IPS-20b (cell line): ENCODE results near the gene EXOC4.

ENCODE experiments used
- H3K27ac ChIP-seq: one replicate; pipeline ENCODE4 v1.5.1; 2013; ENCODE audit warnings: low read length
- H3K27me3 ChIP-seq: 2 replicates; pipeline ENCODE4 v1.6.1; 2013; ENCODE audit warnings: mild to moderate bottlenecking, low read length, inconsistent platforms; ENCODE audit not compliant: insufficient read depth
- H3K36me3 ChIP-seq: 2 replicates; pipeline ENCODE4 v1.6.1; 2013; ENCODE audit warnings: low read depth, mild to moderate bottlenecking, inconsistent platforms, low read length, moderate library complexity; ENCODE audit not compliant: insufficient read depth
- H3K4me1 ChIP-seq: 2 replicates; pipeline ENCODE4 v1.6.1; 2013; ENCODE audit warnings: mild to moderate bottlenecking, control low read depth, inconsistent platforms, low read length, moderate library complexity; ENCODE audit not compliant: insufficient read depth
- H3K4me3 ChIP-seq: 2 replicates; pipeline ENCODE4 v1.5.1; 2013; ENCODE audit warnings: mild to moderate bottlenecking, low read length, inconsistent platforms
- H3K9ac ChIP-seq: 2 replicates; pipeline ENCODE4 v1.6.1; 2013; ENCODE audit warnings: low read depth, mild to moderate bottlenecking, inconsistent platforms, low read length, moderate library complexity
- H3K9me3 ChIP-seq: 2 replicates; pipeline ENCODE4 v1.6.1; 2013; ENCODE audit warnings: mild to moderate bottlenecking, low read depth, low read length, inconsistent platforms; ENCODE audit not compliant: insufficient read depth

Gene EXOC4

GRCh38 chr7:133364959-133365690 lies 112.2 kb downstream of the EXOC4 start:
- no peaks in the 10 kb centered on the region for H3K9me3 ChIP-seq
- peaks cover 7% of the 10 kb centered on the region for H3K4me1 ChIP-seq
- no peak overlapping the region for H3K4me3 ChIP-seq
- no peaks in the 10 kb centered on the region for H3K27me3 ChIP-seq
- H3K36me3 ChIP-seq = no peaks in the 10 kb centered on the region; the same call in 1 of the 2 replicates
- H3K9ac ChIP-seq = no peak overlapping the region
- no peak overlapping the region for H3K27ac ChIP-seq

- Histone ChIP-seq H3K36me3 (no peaks in the 10 kb centered on the region), H3K4me1 (peaks cover 10% of the 10 kb centered on the region), H3K27ac (no peak overlapping the region)
These were observed 113.0 kb downstream of the EXOC4 start for GRCh38 chr7:133365917-133366316.

GRCh38 chr7:133367561-133367960 lies 114.7 kb downstream of the EXOC4 start:
- peaks cover 12% of the 10 kb centered on the region for H3K4me1 ChIP-seq
- H3K9ac ChIP-seq = no peak overlapping the region
- H3K27me3 ChIP-seq = no peaks in the 10 kb centered on the region
- no peaks in the 10 kb centered on the region for H3K9me3 ChIP-seq
- H3K27ac ChIP-seq = no peak overlapping the region
- H3K4me3 ChIP-seq = no peak overlapping the region
- no peaks in the 10 kb centered on the region for H3K36me3 ChIP-seq

More at GRCh38 chr7:133365917-133366316, 113.0 kb downstream of the EXOC4 start:
- Histone ChIP-seq H3K9ac (no peak overlapping the region), H3K9me3 (no peaks in the 10 kb centered on the region), H3K27me3 (no peaks in the 10 kb centered on the region), H3K4me3 (no peak overlapping the region)

GRCh38 chr7:133369130-133369529 lies 116.3 kb downstream of the EXOC4 start:
- no peaks in the 10 kb centered on the region for H3K27me3 ChIP-seq
- no peak overlapping the region for H3K27ac ChIP-seq
- H3K4me1 ChIP-seq = peaks cover 12% of the 10 kb centered on the region
- no peak overlapping the region for H3K9ac ChIP-seq
- no peak overlapping the region for H3K4me3 ChIP-seq
- no peaks in the 10 kb centered on the region for H3K9me3 ChIP-seq
- no peaks in the 10 kb centered on the region for H3K36me3 ChIP-seq

- Histone ChIP-seq H3K9ac (no peak overlapping the region), H3K36me3 (0 out of 2 replicates have a peak, but pooled peaks cover 4% of the 10 kb centered on the region), H3K27me3 (no peaks in the 10 kb centered on the region), H3K4me1 (peaks cover 12% of the 10 kb centered on the region), H3K9me3 (no peaks in the 10 kb centered on the region), H3K4me3 (no peak overlapping the region), H3K27ac (no peak overlapping the region)
These were observed 118.7 kb downstream of the EXOC4 start for GRCh38 chr7:133371616-133372015.

GRCh38 chr7:133372337-133372736 lies 119.5 kb downstream of the EXOC4 start:
- H3K27ac ChIP-seq = peak overlapping the region; percentile 13
- no peak overlapping the region for H3K9ac ChIP-seq
- no peaks in the 10 kb centered on the region for H3K9me3 ChIP-seq

GRCh38 chr7:133376514-133376913 lies 123.6 kb downstream of the EXOC4 start:
- H3K27me3 ChIP-seq = no peaks in the 10 kb centered on the region

More at GRCh38 chr7:133372337-133372736, 119.5 kb downstream of the EXOC4 start:
- Histone ChIP-seq H3K4me1 (peaks cover 12% of the 10 kb centered on the region), H3K36me3 (0 out of 2 replicates have a peak, but pooled peaks cover 4% of the 10 kb centered on the region), H3K4me3 (no peak overlapping the region), H3K27me3 (no peaks in the 10 kb centered on the region)

GRCh38 chr7:133381965-133382364 lies 129.1 kb downstream of the EXOC4 start:
- no peaks in the 10 kb centered on the region for H3K36me3 ChIP-seq
- H3K9me3 ChIP-seq = no peaks in the 10 kb centered on the region

More at GRCh38 chr7:133376514-133376913, 123.6 kb downstream of the EXOC4 start:
- H3K9ac ChIP-seq = no peak overlapping the region
- H3K36me3 ChIP-seq = 0 out of 2 replicates have a peak, but pooled peaks cover 4% of the 10 kb centered on the region
- no peaks in the 10 kb centered on the region for H3K4me1 ChIP-seq
- no peak overlapping the region for H3K4me3 ChIP-seq
- H3K9me3 ChIP-seq = no peaks in the 10 kb centered on the region
- H3K27ac ChIP-seq = no peak overlapping the region

GRCh38 chr7:133382775-133383559 lies 130.1 kb downstream of the EXOC4 start:
- H3K36me3 ChIP-seq = no peaks in the 10 kb centered on the region
- H3K27ac ChIP-seq = no peak overlapping the region
- no peak overlapping the region for H3K4me3 ChIP-seq
- H3K9me3 ChIP-seq = no peaks in the 10 kb centered on the region
- H3K27me3 ChIP-seq = no peaks in the 10 kb centered on the region
- peaks cover 21% of the 10 kb centered on the region for H3K4me1 ChIP-seq
- H3K9ac ChIP-seq = no peak overlapping the region

More at GRCh38 chr7:133381965-133382364, 129.1 kb downstream of the EXOC4 start:
- no peaks in the 10 kb centered on the region for H3K27me3 ChIP-seq
- H3K9ac ChIP-seq = no peak overlapping the region
- H3K4me3 ChIP-seq = no peak overlapping the region
- no peak overlapping the region for H3K27ac ChIP-seq
- H3K4me1 ChIP-seq = peaks cover 16% of the 10 kb centered on the region

GRCh38 chr7:133386205-133386604 lies 133.3 kb downstream of the EXOC4 start:
- no peaks in the 10 kb centered on the region for H3K27me3 ChIP-seq
- peaks cover 21% of the 10 kb centered on the region for H3K4me1 ChIP-seq
- no peaks in the 10 kb centered on the region for H3K9me3 ChIP-seq
- peak overlapping the region; percentile 36; the same call in 1 of the 2 replicates for H3K9ac ChIP-seq
- H3K36me3 ChIP-seq = no peaks in the 10 kb centered on the region
- no peak overlapping the region; the same call in 1 of the 2 replicates for H3K4me3 ChIP-seq
- H3K27ac ChIP-seq = peak overlapping the region; percentile 44

- Histone ChIP-seq H3K27ac (no peak overlapping the region), H3K4me1 (peaks cover 26% of the 10 kb centered on the region)
These were observed 136.8 kb downstream of the EXOC4 start for GRCh38 chr7:133389727-133390126.

More at GRCh38 chr7:133389727-133390126, 136.8 kb downstream of the EXOC4 start:
- H3K36me3 ChIP-seq = no peaks in the 10 kb centered on the region
- no peak overlapping the region for H3K9ac ChIP-seq
- no peaks in the 10 kb centered on the region for H3K27me3 ChIP-seq
- no peak overlapping the region for H3K4me3 ChIP-seq
- H3K9me3 ChIP-seq = no peaks in the 10 kb centered on the region
